K562 (cell line): Measurements from ENCODE around the gene SLC9A2.

Experiments used
- CEBPB ChIP-seq: fragments of 450-650 bp; IDR thresholded peaks from 2 replicates; pipeline ENCODE4 v1.6.1; 2016; ENCODE audit warnings: missing genetic modification characterization, missing compliant biosample characterization
- RFX5 ChIP-seq: IDR thresholded peaks from 2 replicates; pipeline ENCODE4 v1.6.1; 2011; ENCODE audit warnings: low read depth, mild to moderate bottlenecking, improper control_type of control experiment, low read length
- SMC3 ChIP-seq: conservative IDR thresholded peaks from 2 replicates; pipeline ENCODE4 v1.6.1; 2011; ENCODE audit warnings: low read depth, low read length, improper control_type of control experiment; ENCODE audit not compliant: insufficient read depth
- TCF7L2 ChIP-seq: fragments of 150-350 bp; IDR thresholded peaks from 2 replicates; pipeline ENCODE4 v1.6.1; 2016; ENCODE audit warnings: low read depth, mild to moderate bottlenecking, low read length, moderate library complexity

- no peak for TF ChIP-seq RFX5
- TF ChIP-seq SMC3: no peak
- TF ChIP-seq CEBPB: no peak
- TF ChIP-seq TCF7L2: no peak
Measured at GRCh38 chr2:102737431-102737830, 118.1 kb downstream of the SLC9A2 start.
